Coronary artery (tissue), 2 donors: ENCODE data around the gene CFAP61.

Experiments
- DNase-seq: peaks from one replicate; pipeline ENCODE4 v3.0.0-alpha.2; 2017; ENCODE audit warnings: low spot score
- H3K27ac ChIP-seq, 2 donors: fragments of 200-600 bp; sonication (generic); one replicate each; pipeline ENCODE4 v1.5.1; 2016 to 2019
- H3K4me3 ChIP-seq: fragments of 200-600 bp; sonication (generic); 2 replicates; pipeline ENCODE4 v1.5.1; 2016; ENCODE audit warnings: mild to moderate bottlenecking, moderate library complexity
- TF ChIP-seq, protein P1 (sequence below): fragments of 200-600 bp; sonication (generic); IDR thresholded peaks from one replicate; pipeline ENCODE4 v1.5.1; 2019; ENCODE audit warnings: antibody characterized with exemption

Gene CFAP61

DNA sequence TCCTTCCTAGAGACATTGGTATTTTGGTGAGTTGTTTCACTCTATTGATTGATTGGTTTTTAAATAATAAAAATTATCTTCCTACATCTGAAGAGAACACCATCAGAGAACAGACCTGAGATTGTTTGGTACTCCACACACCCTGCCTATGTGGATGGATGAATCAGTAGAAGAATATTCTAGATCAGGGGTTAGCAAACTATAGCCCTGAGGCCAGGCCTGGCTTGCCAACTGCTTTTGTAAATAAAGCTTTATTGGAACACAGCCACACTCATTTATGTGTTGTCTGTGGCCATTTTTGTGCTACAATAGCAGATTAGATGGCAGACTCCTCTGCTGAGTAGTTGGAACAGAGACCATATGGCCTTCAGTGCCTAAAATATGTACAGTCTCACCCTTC lies 176.0 kb downstream of the CFAP61 start:
- Histone ChIP-seq H3K27ac (no peak overlapping the region), H3K4me3 (no peak overlapping the region)
- TF ChIP-seq, protein P1, sequence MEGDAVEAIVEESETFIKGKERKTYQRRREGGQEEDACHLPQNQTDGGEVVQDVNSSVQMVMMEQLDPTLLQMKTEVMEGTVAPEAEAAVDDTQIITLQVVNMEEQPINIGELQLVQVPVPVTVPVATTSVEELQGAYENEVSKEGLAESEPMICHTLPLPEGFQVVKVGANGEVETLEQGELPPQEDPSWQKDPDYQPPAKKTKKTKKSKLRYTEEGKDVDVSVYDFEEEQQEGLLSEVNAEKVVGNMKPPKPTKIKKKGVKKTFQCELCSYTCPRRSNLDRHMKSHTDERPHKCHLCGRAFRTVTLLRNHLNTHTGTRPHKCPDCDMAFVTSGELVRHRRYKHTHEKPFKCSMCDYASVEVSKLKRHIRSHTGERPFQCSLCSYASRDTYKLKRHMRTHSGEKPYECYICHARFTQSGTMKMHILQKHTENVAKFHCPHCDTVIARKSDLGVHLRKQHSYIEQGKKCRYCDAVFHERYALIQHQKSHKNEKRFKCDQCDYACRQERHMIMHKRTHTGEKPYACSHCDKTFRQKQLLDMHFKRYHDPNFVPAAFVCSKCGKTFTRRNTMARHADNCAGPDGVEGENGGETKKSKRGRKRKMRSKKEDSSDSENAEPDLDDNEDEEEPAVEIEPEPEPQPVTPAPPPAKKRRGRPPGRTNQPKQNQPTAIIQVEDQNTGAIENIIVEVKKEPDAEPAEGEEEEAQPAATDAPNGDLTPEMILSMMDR: no peak
- no peak for DNase-seq

DNA sequence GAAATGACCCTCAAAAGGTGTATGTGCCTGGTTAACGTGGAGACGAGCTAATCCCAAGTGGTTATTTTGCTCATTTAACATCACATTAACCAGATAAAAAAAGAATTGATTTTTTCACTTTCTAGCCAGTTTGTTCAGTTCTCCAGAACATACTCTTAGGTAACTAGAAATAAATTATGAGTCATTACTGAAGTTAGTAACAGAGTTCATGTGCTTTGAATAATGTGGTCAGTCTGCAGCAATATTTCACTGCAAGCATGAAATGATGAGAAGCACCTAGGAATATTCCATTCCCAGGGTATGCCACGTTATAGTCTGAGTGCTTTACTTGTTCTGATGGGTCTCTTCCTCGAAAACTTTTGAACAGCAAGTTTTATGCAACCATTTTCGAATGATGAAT lies 177.3 kb downstream of the CFAP61 start:
- no peak overlapping the region for H3K4me3 ChIP-seq

DNA sequence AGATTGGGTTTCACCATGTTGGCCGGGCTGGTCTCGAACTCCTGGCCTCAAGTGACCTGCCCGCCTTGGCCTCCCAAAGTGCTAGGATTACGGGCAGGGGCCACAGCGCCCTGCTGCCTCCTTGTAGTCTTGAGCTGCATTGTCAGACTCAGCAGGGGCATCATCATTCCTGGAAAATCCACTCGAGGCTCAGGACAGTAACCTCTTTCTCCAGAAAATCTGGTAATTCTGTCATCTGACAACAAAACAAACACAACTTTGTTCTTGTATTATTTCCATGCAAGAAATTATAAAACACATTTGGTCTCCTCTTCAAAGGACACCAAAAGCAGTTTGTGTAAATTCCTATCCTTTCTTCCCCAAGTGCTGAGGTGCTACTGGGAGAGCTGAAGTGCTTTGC lies 178.4 kb downstream of the CFAP61 start:
- Histone ChIP-seq H3K27ac (no peak overlapping the region), H3K4me3 (no peak overlapping the region)
- TF ChIP-seq, protein P1: no peak
- no peak for DNase-seq

More for the DNA sequence above, 177.3 kb downstream of the CFAP61 start:
- TF ChIP-seq, protein P1: no peak
- no peak for DNase-seq
- H3K27ac ChIP-seq: no peak overlapping the region

DNA sequence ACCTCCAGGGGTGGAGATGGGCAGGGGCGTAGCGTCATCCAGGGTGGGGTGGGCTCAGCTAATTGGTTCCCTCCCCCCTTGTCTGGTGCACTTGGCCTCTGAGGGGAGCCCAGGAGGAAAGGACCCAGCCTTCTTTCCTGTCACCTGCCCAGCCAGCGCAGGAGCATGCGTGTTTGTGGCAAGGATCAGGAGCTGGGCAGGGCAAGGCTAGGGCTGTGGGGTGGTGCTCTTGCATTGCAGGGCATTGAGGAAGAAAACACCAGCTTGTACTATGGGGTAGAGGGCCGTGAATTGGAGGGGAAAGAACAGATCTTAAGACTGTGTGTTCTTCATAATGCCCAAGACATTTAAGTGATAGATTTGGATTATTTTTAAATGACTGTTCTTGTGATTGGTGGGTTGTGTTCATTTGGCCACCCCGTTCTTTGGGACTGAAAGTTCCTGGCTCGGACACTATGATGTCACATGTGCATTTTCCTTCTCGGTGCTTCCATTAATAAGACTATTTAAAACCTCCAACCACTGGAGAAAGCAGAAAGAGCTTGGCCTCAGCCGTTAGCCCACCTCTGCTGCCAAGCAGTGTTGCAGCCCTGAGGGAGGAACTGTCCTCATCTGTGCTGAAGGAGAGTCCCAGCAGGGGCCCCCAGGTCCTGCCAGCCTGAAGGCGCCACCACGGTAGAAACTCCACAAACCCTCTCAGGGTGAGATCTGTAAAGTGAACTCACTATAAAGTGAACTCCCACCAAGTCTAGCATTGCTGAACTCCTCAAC lies 179.4 kb downstream of the CFAP61 start:
- H3K27ac ChIP-seq: no peak overlapping the region

DNA sequence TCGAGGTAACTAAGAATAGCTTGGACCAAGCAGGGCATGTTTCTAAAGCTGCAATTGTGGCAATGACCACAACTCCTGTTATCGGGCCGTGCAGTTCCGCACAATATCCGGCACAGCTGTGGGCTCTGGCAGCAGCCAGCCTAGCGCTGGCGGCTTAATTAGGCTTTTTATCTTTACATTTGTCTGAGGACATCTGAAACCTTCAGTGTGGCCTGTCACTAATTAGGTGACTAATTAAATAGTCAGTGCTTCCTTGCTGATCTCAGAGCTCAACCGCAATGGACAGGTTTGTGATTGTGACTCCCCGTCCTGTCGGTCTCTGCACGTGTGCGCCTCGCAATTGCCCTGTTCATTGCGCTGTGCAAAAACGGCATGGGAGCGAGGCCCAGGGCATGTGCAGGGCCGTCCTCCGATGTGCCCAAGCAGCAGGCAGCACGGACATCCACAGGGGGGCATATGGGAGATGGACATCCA lies 180.7 kb downstream of the CFAP61 start:
- Histone ChIP-seq H3K4me3 (no peak overlapping the region), H3K27ac (no peak overlapping the region)
- no peak for DNase-seq
- TF ChIP-seq, protein P1: no peak

More for the DNA sequence above, 179.4 kb downstream of the CFAP61 start:
- no peak overlapping the region for H3K4me3 ChIP-seq
- TF ChIP-seq, protein P1: no peak
- DNase-seq: no peak

DNA sequence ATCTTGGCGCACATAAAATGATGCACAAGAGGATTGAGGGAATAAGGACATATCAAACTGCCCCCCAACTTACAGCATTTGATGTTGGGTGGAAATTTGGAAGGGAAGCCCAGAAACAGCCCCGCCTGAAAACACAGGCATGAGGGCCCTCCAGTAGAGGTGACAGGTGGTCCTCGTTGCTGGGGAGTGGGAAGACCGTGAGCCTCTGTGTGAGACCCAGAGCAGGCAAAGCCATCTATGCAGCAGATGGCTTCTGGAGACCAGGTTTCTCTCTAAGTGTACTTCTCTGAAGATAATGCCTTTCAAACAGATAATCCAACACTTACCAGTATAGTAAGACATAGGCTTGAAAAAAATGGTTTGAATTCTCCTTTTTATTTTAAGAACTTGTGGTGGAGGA lies 183.3 kb downstream of the CFAP61 start:
- Histone ChIP-seq H3K27ac (no peak overlapping the region), H3K4me3 (no peak overlapping the region)
- no peak for DNase-seq
- TF ChIP-seq, protein P1: no peak
